RPMI7951 (cell line): ENCODE results near the gene MRPL42. TPM values are rescaled to one million over a fixed set of nuclear protein-coding genes. Genes with fewer than 3 reads are reported as not detected.
"Not testable (repeated sequence)": the region's sequence is repeated elsewhere in the genome, so short reads cannot be mapped to it uniquely, and the experiment has no call there.

Source experiments
- DNase-seq: peaks from one replicate; pipeline ENCODE4 v3.0.0-alpha.2; 2012; ENCODE audit warnings: low read depth
- total RNA-seq: library from RNA; depleted of rRNA; stranded (reverse); fragments of >200 nt; shearing (Covaris generic); gene quantifications from 2 replicates; pipeline ENCODE4 v1.2.3, GENCODE V29; 2014

The MRPL42 gene
- total RNA-seq, 1 experiment from 2014 or later: 127 TPM

DNA sequence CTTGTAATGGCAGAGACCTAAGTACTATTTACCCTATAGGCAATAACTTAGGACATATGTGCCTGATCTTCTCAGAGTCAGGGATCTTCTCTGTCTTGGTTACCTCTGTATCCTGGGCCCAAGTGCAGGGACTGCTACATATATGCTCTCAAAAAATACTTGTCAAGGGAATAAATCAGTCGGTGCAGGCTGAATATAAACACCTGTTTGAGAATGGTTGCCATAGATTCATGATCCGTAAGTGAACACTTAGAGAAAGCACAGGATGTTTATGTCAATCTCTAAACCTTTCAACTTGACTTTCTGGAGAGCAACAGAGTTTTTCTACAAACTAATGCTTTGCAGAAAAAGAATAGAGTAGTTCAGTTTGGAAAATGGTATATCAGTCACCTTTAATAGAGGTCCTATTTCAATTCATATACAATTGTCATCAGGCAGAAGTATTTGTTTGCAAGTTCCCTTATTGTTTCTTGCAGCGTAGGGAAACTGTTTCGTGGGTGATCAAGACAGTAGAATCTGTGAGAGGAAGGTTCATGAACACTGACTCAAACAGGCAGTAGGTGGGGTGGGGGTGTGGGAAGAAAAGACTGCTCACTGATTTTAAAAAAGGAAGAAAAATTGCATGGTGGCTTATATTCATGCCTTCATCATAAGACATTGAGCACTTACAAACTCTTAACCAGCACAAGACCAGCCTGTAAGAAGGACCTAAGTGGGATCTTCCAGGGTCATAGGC is 19.6 kb upstream of the MRPL42 start:
- DNase-seq: no peak

DNA sequence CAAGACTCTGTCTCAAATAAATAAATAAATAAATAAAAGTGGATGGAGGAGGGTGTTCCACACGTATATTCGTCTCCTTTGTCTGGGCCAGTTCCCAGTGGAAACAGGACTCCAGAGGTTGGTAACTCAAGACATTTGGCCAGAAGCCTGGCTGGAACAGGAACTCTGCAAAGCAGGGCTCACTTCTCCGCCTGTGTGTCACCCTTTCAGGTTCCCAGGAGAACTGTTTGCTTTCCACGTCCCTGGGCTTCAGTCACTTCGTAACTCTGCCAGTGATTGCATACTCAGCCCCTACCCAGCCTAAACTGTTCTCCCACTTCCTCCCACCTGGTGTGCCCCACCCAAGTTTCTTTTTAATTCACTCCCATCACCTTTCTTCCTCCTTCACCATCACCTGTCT is 18.5 kb upstream of the MRPL42 start:
- DNase-seq: no peak

DNA sequence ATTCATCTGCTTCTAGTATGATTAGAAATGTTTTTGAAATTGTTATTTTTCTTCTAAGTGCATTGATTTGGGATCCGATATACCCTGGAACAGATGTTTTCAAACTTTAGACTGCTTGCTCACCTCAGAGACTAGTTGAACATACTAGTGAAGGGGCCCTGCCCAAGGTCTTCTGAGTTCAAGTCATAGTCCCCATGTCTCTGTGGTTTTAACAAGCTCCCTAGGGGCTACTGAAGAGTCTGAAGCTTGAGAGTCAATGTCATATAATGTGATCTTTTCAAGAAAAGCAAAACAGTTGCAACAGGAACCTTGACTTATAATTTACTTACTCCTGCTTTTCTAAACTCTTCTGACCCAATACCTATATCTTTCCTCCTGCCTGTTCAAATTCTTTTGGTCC is 18.0 kb upstream of the MRPL42 start:
- DNase-seq: no peak

DNA sequence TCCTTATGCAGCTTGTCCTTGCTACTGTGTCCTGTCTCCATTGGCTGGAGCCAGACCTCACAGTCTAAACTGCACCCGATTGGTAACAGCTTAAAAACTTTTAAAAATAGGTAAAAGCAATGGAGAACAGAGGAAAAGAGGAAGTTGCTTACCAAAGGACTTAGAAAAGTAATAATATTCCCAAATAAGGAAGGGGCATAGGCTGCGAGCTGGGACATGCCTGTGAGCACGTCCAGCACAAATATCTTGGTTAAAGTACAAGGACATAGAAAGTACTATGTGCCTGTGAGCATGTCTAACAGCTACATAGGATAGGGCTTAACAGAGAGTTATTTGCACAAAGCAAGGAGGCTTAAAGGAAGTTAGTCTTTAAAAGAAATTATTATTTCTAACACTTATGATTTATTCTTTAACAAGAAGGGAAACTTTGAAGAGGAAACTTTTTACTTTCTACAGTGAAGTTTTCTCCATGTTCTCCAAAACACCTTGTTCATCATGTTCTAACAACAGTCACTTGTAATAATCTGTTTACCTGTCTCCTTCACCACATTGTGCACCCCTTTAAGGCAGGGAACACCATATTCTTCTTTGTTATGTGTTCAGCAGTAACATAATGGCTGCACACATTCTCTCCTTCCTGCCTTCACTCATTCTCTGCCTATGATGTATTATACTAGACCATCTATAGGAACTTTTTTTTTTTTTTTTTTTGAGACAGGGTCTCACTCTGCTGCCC is 15.7 kb upstream of the MRPL42 start:
- no peak for DNase-seq

DNA sequence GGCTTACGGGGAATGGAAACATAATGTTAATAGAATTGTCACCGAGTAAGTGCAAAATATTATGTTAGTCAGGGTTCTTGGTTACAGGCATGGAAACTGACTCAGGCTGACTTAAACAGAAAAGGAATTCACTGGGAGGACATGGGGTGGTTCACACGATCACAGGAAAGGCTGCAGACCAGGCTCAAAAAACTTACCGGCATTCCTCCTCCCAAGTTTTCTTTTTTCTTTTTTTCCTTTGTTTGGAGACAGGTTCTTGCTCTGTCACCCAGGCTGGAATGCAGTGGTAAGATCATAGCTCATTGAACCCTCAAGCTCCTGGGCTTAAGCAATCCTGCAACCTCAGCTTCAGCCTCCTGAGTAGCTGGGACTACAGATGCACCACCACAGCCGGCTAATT is 13.7 kb upstream of the MRPL42 start:
- no peak for DNase-seq

DNA sequence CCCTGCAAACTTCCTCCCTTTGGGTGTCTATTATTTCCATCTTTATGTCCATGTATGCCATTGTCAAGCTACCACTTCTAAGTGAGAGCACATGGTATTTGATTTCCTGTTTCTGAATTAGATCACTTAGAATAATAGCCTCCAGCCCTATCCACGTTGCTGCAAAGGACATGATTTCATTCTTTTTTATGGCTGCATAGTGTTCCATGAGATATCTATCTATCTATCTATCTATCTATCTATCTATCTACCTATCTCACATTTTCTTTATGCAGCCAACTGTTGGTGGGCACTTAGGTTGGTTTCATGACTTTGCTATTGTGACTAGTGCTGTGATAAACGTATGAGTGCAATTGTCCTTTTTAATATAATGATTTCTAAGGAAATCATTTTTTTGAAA is 11.2 kb upstream of the MRPL42 start:
- no peak for DNase-seq

DNA sequence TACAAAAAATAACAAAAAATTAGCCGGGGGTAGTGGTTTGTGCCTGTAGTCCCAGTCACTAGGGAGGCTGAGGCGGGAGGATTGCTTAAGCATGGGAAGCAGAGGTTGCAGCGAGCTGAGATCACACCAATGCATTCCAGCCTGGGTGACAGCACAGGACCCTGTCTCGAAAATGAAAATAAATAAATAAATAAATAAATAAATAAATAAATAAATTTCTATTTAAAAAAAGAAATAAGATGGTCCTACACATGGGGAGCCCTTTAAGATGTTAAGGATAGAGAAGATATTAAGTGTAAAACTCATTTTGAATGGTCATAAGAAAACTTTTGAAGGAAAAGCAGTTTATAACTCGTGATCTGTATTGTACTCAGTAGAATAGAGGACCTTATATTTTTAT is 8.2 kb upstream of the MRPL42 start:
- no peak for DNase-seq

DNA sequence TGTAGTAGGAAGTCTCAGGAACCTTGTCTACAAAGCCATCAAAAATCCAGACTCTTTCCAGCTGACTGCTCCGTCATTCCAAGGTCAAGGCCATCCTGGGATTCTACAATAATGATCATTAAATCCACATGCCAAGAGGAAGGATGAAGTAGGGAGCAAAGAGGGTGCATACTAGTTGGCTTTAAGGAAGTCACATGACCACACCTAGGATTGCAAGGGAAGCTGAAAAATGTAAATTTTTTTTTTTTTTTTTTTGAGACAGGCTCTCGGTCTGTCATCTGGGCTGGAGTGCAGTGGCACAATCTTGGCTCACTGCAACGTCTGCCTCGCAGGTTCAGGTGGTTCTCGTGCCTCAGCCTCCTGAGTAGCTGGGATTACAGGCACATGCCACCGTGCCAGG is 7.3 kb upstream of the MRPL42 start:
- DNase-seq: no peak

DNA sequence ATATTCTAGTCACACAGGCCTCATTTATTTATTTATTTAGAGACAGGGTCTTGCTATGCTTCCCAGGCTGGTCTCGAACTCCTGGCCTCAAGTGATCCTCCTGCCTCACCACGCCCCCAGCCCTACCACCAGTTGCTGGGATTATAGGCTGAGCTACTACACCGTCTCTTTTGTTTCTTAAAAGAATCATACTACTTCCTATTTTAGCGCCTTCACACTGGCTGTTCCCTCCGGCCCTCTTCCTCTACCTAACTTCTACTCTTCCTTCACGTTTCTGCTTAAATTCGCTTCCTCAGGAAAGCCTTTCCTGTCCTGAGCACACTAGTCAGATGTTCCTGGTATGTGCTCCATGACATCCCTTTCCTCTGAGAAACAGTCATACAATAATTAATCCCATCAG is 6.4 kb upstream of the MRPL42 start:
- no peak for DNase-seq

DNA sequence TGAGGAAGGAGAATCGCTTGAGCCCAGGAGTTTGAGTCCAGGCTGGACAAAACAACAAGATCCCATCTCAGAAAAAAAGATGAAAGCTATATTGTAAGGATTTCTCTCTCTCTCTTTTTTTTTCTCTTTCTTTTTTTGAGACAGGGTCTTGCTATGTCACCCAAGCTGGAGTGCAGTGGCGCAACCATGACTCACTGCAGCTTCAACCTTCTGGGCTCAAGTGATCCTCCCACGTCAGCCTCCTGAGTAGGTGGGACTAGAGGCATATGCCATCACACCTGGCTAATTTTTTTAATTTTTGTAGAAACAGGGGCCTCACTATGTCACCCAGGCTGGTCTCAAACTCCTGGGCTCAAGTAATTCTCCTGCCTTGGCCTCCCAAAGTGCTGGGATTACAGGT is 5.8 kb upstream of the MRPL42 start:
- no peak for DNase-seq

DNA sequence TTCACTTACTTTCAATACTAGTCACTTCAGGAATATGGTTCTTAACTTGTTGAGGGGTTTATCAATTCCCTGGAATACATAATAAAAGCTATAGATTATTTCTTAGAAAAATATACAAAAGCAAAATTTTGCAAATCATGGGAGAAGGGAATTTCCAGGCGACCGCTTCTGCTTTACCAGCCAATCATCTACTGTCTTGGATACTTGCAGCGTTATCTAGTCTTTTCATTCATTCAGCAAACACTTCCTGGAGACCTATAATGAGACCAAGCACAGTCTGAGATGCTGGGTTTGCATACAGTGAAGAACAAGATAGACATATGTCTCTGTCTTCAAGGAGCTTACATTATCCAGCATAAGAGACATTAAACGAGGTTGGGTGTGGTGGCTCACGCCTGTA is 1.5 kb upstream of the MRPL42 start:
- no peak for DNase-seq

DNA sequence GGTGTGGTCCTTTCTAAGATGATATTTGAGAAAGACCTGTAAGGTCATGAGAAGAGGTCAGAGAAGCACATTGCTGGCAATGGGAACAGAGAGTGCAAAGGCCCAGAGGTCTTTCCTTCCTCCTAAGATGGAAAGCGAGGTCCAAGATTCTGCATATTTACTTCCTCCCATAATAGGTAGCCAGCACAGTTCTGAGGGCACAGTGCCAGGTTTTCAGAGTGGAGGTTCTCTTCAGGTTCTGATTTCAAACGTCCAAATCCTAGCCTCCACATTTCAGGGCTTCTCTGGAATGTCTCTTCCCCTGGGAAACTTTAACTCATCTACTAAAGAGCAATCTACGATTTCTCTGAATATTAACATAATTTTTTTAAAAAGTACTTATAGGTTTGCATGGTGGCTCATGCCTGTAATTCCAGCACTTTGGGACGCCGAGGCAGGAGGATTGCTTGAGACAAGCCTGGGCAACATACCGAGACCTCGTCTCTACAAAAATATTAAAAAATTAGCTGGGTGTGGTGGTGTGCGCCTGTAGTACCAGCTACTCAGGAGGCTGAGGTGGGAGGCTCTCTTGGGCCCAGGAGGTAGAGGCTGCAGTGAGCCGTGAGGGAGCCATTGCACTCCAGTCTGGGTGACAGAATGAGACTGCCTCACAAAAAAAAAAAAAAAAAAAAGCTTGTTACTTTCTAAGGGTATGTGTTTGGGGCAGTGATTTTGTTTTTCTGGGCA is 526 bp upstream of the MRPL42 start:
- DNase-seq: no peak

DNA sequence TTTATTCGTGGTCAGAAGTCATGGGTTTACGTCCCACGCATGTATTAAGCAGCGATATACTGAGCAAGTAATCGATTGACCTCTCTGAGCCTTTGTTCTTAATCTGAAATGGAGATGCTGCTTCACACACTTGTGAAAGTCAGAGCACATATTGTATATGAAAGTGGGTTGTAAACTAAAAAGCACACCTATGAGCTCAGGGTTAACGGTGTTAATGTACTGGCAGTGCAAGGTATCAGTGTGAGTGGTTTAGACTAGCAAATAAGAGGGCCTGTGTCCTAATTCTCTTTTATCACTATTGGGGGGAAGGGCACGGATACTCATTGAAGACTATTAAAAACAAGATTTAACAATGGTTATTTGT is 676 bp downstream of the MRPL42 start:
- no peak for DNase-seq

DNA sequence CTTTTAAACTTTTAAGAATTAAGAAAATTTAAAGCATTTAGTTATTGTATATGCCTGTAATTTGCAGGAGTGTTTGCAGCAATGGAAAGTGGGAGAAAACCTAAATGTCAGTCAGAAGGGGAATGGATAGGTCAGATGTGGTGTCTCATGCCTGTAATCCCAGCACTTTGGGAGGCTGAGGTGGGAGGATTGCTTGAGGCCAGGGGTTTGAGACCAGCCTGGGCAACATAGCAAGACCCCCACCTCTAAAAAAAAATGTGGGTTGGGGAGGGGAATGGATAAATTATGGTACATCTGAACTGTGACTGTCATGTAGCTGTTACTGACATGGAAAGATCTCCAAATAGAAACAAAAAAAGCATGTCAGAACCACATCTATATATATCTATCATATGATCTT is 2.1 kb downstream of the MRPL42 start:
- no peak for DNase-seq

DNA sequence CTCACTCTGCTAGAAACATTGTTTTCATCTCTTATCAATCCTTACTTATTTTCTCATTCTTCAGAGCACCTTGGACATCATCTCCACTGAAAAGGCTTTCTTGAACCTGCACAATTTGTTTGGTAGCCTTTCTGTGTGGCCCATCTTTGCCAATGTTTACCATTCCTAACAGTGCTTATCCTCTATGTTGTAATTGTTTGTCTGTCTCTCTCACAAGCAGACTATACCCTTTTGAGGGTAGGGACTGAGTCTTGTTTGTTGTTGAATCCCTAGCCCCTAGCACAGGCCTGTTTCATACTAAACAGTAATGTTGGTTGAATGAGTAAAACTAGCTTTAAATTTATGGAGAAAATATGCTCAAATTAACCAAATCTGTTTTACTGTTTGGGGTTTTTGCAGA is 9.2 kb downstream of the MRPL42 start:
- DNase-seq: no peak

DNA sequence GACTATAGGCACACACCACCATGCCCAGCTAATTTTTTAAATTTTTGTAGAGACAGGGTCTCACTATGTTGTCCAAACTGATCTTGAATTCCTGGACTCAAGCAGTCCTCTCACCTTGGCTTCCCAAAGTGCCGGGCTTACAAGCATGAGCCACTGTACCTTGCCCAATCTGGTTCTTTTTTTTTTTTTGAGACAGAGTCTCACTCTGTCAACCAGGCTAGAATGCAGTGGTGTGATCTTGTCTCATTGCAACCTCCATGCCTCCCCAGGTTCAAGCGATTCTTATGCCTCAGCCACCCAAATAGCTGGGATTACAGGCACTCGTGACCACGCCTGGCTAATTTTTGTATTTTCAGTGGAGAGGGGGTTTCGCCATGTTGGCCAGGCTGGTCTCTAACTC is 15.4 kb downstream of the MRPL42 start:
- DNase-seq: no peak

DNA sequence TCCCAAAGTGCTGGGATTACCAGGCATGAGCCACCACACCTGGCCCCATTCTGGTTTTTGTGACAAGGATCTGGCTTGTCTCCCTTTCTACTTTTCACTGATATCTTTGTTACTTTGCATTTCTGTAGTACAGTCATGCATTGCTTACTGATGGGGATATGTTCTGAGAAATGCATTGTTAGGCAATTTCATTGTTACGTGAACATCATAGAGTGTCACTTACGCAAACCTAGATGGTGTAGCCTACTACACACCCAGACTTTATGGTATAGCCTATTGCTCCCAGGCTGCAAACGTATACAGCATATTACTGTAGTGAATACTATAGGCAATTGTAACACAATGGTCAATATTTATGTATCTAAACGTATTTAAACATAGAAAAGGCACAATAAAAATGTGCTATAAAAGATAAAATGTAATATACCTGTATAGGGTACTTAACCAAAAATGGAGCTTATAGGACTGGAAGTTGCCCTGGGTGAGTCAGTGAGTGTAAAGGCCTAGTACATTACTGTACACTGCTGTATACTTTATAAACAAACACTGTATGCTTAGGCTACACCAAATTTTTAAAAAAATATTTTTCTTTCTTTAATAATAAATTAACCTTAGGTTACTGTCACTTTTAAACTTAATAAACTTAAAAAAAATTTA is 16.0 kb downstream of the MRPL42 start:
- no peak for DNase-seq

DNA sequence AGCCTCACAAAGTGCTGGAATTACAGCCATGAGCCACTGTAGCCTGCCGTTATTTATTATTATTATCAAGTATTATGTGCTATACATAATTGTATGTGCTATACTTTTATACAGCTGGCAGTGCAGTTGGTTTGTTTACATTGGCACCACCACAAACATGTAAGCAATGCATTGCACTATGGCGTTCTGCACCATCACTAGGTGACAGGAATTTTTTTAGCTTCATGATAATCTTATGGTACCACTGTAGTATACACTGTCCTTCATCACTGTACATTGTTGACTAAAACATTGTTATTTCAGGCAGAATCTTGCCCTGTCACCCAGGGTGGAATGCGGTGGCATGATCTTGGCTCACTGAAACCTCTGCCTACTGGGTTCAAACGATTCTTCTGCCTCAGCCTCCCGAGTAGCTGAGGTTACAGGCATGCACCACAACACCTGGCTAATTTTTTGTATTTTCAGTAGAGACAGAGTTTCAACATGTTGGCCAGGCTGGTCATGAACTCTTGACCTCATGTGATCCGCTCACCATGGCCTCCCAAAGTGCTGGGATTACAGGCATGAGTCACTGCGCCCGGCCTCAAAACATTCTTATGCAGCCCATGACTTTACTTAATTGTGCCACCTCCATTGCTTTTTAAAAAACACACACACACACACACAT is 17.1 kb downstream of the MRPL42 start:
- DNase-seq: peak; percentile 70

DNA sequence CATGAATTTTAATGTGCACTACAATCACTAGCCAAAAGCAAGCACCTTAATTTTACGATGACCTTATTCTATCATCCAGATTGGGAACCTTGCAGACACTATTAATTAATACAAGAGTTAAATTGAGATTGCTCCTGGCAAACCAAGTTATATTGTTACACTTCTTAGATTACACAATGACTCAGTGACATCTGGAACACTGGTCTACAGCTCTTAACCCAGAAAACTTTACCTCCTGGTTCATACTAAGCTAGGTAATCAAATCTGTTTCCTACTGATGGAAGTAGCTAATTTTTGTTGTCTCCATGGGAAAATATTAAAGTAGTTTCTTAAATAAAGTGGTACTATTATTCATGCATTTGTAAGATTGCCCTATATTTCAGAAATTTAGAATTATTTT is 25.5 kb downstream of the MRPL42 start:
- not testable (repeated sequence) for DNase-seq

DNA sequence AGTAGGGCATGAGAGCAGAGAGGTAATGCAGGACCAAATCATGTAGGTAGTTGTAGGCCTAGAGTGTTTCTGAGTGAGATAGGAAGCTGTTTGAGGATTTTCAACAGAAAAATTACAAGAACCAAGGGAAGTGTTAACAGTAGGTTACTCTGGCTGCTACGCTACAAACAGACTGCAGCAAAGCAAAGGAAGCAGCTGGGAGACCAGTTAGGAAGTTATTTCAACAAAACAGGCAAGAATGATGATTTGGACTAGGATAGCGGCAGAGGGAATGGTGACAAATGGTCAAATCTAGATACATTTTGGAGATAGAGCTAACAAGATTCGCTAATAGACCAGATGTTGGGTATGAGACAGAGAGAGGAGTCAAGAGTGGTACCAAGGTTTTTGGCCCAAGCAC is 26.8 kb downstream of the MRPL42 start:
- DNase-seq: no peak

DNA sequence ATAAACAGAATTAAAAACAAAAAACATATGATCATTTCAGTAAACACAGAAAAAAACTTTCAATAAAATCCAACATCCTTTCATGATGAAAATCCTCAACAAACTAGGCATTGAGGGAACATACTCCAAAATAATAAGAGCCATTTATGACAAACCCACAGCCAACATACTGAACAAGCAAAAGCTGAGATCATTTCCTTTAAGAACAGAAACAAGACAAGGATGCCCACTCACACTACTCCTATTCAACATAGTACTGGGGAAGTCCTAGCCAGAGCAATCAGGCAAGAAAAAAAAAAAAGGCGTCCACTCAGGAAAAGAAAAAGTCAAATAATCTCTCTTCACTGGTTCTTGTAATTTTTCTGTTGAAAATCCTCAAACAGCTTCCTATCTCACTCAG is 30.1 kb downstream of the MRPL42 start:
- DNase-seq: peak; percentile 11

DNA sequence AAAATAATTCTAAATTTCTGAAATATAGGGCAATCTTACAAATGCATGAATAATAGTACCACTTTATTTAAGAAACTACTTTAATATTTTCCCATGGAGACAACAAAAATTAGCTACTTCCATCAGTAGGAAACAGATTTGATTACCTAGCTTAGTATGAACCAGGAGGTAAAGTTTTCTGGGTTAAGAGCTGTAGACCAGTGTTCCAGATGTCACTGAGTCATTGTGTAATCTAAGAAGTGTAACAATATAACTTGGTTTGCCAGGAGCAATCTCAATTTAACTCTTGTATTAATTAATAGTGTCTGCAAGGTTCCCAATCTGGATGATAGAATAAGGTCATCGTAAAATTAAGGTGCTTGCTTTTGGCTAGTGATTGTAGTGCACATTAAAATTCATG is 31.5 kb downstream of the MRPL42 start:
- DNase-seq: not testable (repeated sequence)
